Lung (tissue), 12 donors: ENCODE measurements around the gene L3MBTL4. TPM values are rescaled to one million over a fixed set of nuclear protein-coding genes. Genes with fewer than 3 reads are reported as not detected.

Experiments
- ATAC-seq: fragments of 200-7000 bp; cut with Tn5 transposase; one replicate; pipeline ENCODE4 v1.9.1; 2020; ENCODE audit warnings: moderate number of reproducible peaks; ENCODE audit not compliant: insufficient read depth, low FRiP score
- DNase-seq, 3 donors: peaks; one replicate each; pipeline ENCODE4 v3.0.0-alpha.2; 2013 to 2017
- H3K27ac ChIP-seq, 2 donors: one replicate each; pipeline ENCODE4 v1.5.1; 2013; ENCODE audit warnings: mild to moderate bottlenecking in 2 of 2, moderate library complexity in 2 of 2, control low read depth in 1 of 2, inconsistent platforms in 1 of 2, low read depth in 1 of 2, low read length in 1 of 2
- H3K27me3 ChIP-seq, 3 donors: one replicate each; pipeline ENCODE4 v1.5.1; 2013; ENCODE audit warnings: low read length in 2 of 3; ENCODE audit not compliant: control insufficient read depth in 3 of 3, insufficient read depth in 3 of 3
- H3K36me3 ChIP-seq, 4 donors: one replicate each; pipeline ENCODE4 v1.5.1; 2013; ENCODE audit warnings: low read length in 4 of 4, mild to moderate bottlenecking in 1 of 4, moderate library complexity in 1 of 4; ENCODE audit not compliant: control insufficient read depth in 4 of 4, insufficient read depth in 4 of 4
- H3K4me1 ChIP-seq, 5 donors: one replicate each; pipeline ENCODE4 v1.5.1; 2013; ENCODE audit warnings: low read length in 5 of 5, mild to moderate bottlenecking in 2 of 5, moderate library complexity in 1 of 5; ENCODE audit not compliant: control insufficient read depth in 5 of 5, insufficient read depth in 5 of 5
- H3K4me3 ChIP-seq: one replicate; pipeline ENCODE4 v1.5.1; 2013; ENCODE audit warnings: mild to moderate bottlenecking, control low read depth, moderate library complexity
- H3K9ac ChIP-seq, 2 donors: one replicate each; pipeline ENCODE4 v1.5.1; 2013; ENCODE audit warnings: low read length in 2 of 2, control low read depth in 1 of 2; ENCODE audit not compliant: insufficient read depth in 1 of 2
- H3K9me3 ChIP-seq, 4 donors: one replicate each; pipeline ENCODE4 v1.5.1; 2013; ENCODE audit warnings: low read length in 3 of 4, mild to moderate bottlenecking in 1 of 4, moderate library complexity in 1 of 4; ENCODE audit not compliant: control insufficient read depth in 4 of 4, insufficient read depth in 3 of 4
- CTCF ChIP-seq: IDR thresholded peaks from 2 replicates; pipeline ENCODE4 v1.5.1; 2012; ENCODE audit warnings: mild to moderate bottlenecking; ENCODE audit errors: control extremely low read depth, extremely low read depth
- WGBS, 2 donors: extraction: QIAGEN DNeasy Blood & Tissue Kit; methylation state at CpG; one replicate each; pipeline ENCODE4 v1.1.7; 2013; 5-methylcytosine and 5-hydroxymethylcytosine counted together
- polyA plus RNA-seq, 2 donors: library from polyadenylated mRNA; stranded (reverse); fragments of 200-250 nt; gene quantifications; one replicate each; pipeline ENCODE4 v1.2.1, GENCODE V29; 2013
- total RNA-seq, 2 donors: library from RNA; depleted of rRNA in 1 of 2; stranded (reverse); fragments of >200 nt in 1 of 2; gene quantifications; one replicate each; pipeline ENCODE4 v1.2.1, GENCODE V29; 2014 to 2021
- donor health status: control.
- donor health status: control.
- donor health status: Bipolar disorder and iron deficiency.
- donor health status: healthy.
- donor health status: DM: yes; HTN: yes; CAD: no.

L3MBTL4 gene
- total and polyA plus RNA-seq, 4 donors, result 2.8 to 16.8 (median 9.9) TPM

- TF ChIP-seq CTCF, result no peak
- Histone ChIP-seq H3K4me1 (peaks cover 0 to 7% (median 0%) of the 10 kb centered on the region in 5 donors), H3K9ac (no peak overlapping the region), H3K9me3 (peaks cover 3 to 8% (median 5%) of the 10 kb centered on the region in 4 donors), H3K27ac (no peak overlapping the region), H3K36me3 (peaks cover 0 to 2% (median 0%) of the 10 kb centered on the region in 4 donors), H3K27me3 (no peaks in the 10 kb centered on the region), H3K4me3 (no peak overlapping the region)
- no peak for DNase-seq
- WGBS, 2 donors, result 87 to 89% methylated on average over 2 of the region's 2 CpGs
- ATAC-seq, result no peak
These were observed 88.1 kb downstream of the L3MBTL4 start for GRCh38 chr18:6326566-6326965.

GRCh38 chr18:6323319-6323889 is 91.3 kb downstream of the L3MBTL4 start:
- H3K4me1 ChIP-seq, result peaks cover 0 to 7% (median 0%) of the 10 kb centered on the region in 5 donors
- H3K27ac ChIP-seq, result no peak overlapping the region
- ATAC-seq (no peak), DNase-seq (no peak)
- H3K4me3 ChIP-seq, result no peak overlapping the region
- no peaks in the 10 kb centered on the region for H3K27me3 ChIP-seq
- no peak overlapping the region for H3K9ac ChIP-seq
- TF ChIP-seq CTCF, result no peak
- H3K36me3 ChIP-seq, result peaks cover 0 to 2% (median 0%) of the 10 kb centered on the region in 4 donors
- peaks cover 1 to 8% (median 5%) of the 10 kb centered on the region in 4 donors for H3K9me3 ChIP-seq
- 79 to 91% methylated on average over 1 of the region's 1 CpG for WGBS, 2 donors

GRCh38 chr18:6315517-6316331 is 99.0 kb downstream of the L3MBTL4 start:
- ATAC-seq, result no peak
- WGBS, 2 donors, result 25 to 49% methylated on average over 10 of the region's 10 CpGs
- Histone ChIP-seq H3K9me3 (peaks cover 0 to 4% (median 1%) of the 10 kb centered on the region in 4 donors), H3K9ac (no peak overlapping the region), H3K27ac (no peak overlapping the region), H3K4me1 (peaks cover 0 to 3% (median 0%) of the 10 kb centered on the region in 5 donors), H3K36me3 (peaks cover 0 to 2% (median 0%) of the 10 kb centered on the region in 4 donors), H3K27me3 (no peaks in the 10 kb centered on the region), H3K4me3 (no peak overlapping the region)
- peak in 2 of 3 donors; percentile 5 to 29 for DNase-seq
- no peak for TF ChIP-seq CTCF
